ENCODE measurements around the gene WSCD1.

GRCh38 chr17:6064868-6065267, 5.3 kb upstream of the WSCD1 start:
- TF ChIP-seq EZH2 (IDR thresholded peaks at IDR 0.05) = no peak
- TF ChIP-seq POLR2AphosphoS5 (IDR thresholded peaks at IDR 0.05; ENCODE audit: borderline replicate concordance, low read depth, low read length) = no peak
- no peak for TF ChIP-seq FOXP2 (optimal IDR thresholded peaks at IDR 0.05; ENCODE audit: control extremely low read depth, extremely low read length, insufficient read depth)
